ENCODE results near the gene KRT80.

Gene KRT80

DNA sequence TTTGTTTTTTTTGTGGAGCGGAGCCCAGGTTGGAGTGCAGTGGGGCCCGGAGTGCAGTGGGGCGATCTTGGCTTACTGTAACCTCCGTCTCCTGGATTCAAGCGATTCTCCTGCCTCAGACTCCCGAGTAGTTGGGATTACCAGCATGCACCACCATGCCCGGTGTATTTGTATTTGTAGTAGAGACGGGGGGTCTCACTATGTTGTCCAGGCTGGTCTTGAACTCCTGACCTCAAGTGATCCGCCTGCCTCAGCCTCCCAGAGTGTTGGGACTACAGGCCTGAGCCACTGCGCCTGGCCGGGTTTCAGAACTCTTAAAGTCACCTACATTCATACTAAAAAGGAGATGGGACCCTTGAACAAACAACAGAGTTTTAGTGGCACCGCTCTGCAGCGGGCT, 52.7 kb downstream of the KRT80 start:
- Histone ChIP-seq H3K27me3 (ENCODE audit: low read depth, low read length) (no peaks in the 10 kb centered on the region), H3K36me3 (ENCODE audit: control insufficient read depth in 1 of 2, insufficient read depth in 2 of 2, low read length in 2 of 2) (no peaks in the 10 kb centered on the region), H3K9me3 (ENCODE audit: control insufficient read depth in 1 of 2, low read length in 2 of 2) (no peaks in the 10 kb centered on the region), H3K4me3 (ENCODE audit: low read depth in 1 of 2, low read length in 2 of 2) (no peak overlapping the region), H3K27ac (ENCODE audit: low read length) (no peak overlapping the region), H3K4me1 (ENCODE audit: control insufficient read depth in 1 of 2, insufficient read depth in 2 of 2, low read length in 2 of 2) (no peaks in the 10 kb centered on the region)

DNA sequence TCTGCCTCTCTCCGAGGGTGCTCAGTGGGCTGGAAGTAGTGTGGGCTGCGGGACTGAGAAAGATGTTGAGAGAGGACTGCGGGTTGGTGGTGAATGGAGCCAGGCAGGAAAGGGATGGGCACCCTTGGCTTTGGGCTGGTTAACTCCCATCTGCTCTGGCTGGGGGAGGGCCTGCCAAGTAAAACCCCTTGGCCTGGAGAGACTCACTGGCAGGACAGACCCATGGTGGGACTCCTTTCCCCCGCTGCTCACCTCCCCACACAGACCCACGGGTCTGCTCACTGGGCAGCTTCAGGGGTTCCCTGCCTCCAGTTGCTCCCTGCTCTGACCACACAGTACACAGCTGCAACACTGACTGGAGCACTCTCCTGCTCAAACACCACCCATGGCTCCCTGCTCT, 54.1 kb downstream of the KRT80 start:
- H3K27ac ChIP-seq (ENCODE audit: low read length), result no peak overlapping the region
- no peaks in the 10 kb centered on the region for H3K27me3 ChIP-seq (ENCODE audit: low read depth, low read length)
- no peaks in the 10 kb centered on the region for H3K4me1 ChIP-seq (ENCODE audit: control insufficient read depth in 1 of 2, insufficient read depth in 2 of 2, low read length in 2 of 2)
- no peak overlapping the region for H3K4me3 ChIP-seq (ENCODE audit: low read depth in 1 of 2, low read length in 2 of 2)
- no peaks in the 10 kb centered on the region for H3K36me3 ChIP-seq (ENCODE audit: control insufficient read depth in 1 of 2, insufficient read depth in 2 of 2, low read length in 2 of 2)
- H3K9me3 ChIP-seq (ENCODE audit: control insufficient read depth in 1 of 2, low read length in 2 of 2), result no peaks in the 10 kb centered on the region

- H3K27ac ChIP-seq (ENCODE audit: low read length), result no peak overlapping the region
- H3K27me3 ChIP-seq (ENCODE audit: low read depth, low read length), result no peaks in the 10 kb centered on the region
- no peaks in the 10 kb centered on the region for H3K36me3 ChIP-seq (ENCODE audit: control insufficient read depth in 1 of 2, insufficient read depth in 2 of 2, low read length in 2 of 2)
- no peaks in the 10 kb centered on the region for H3K4me1 ChIP-seq (ENCODE audit: control insufficient read depth in 1 of 2, insufficient read depth in 2 of 2, low read length in 2 of 2)
- no peaks in the 10 kb centered on the region for H3K9me3 ChIP-seq (ENCODE audit: control insufficient read depth in 1 of 2, low read length in 2 of 2)
- no peak overlapping the region for H3K4me3 ChIP-seq (ENCODE audit: low read depth in 1 of 2, low read length in 2 of 2)
Observed at GRCh38 chr12:52132754-52133161, 59.1 kb downstream of the KRT80 start.

GRCh38 chr12:52130711-52131110, 61.1 kb downstream of the KRT80 start:
- Histone ChIP-seq H3K27ac (ENCODE audit: low read length) (no peak overlapping the region), H3K27me3 (ENCODE audit: low read depth, low read length) (no peaks in the 10 kb centered on the region), H3K36me3 (ENCODE audit: control insufficient read depth in 1 of 2, insufficient read depth in 2 of 2, low read length in 2 of 2) (no peaks in the 10 kb centered on the region)

DNA sequence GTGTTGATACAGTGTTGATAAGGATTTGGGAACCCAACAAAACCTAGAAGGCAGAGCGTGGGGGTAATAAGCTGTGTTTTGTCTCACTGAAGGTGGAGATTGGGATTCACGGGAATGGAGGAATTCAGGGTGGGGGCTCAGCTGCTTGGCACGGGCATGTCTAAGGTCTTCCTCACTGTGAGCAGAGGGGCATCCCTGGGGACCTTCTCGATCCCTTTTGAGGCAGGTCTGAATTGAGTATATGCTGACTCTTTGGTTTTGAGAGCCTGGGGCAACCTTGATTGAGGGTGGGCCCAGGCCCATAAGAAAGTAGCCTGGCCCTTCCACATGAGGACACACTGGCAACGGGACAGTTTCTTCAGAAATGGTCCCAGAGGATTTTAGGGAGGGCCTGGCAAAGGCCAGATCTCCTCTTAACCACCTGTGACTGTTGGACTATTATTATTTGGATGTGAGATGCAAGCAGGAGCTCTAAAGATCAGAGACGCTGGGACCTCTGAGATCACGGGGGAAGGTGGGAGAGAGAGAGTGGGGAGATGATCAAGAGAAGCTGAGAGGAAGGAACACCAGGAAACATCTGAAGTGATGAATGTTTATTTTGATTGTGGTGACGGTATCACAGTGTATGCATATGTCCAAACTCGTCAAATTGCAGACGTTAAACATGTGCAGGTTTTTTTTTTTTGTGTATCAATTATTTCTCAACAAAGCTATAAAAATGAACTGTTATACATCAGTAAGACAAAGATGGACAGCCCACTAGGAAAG, 63.9 kb downstream of the KRT80 start:
- no peak overlapping the region for H3K27ac ChIP-seq (ENCODE audit: low read length)
- H3K9me3 ChIP-seq (ENCODE audit: control insufficient read depth in 1 of 2, low read length in 2 of 2), result no peaks in the 10 kb centered on the region
- H3K27me3 ChIP-seq (ENCODE audit: low read depth, low read length), result peaks cover 5% of the 10 kb centered on the region
- H3K4me3 ChIP-seq (ENCODE audit: low read depth in 1 of 2, low read length in 2 of 2), result no peak overlapping the region
- no peaks in the 10 kb centered on the region for H3K36me3 ChIP-seq (ENCODE audit: control insufficient read depth in 1 of 2, insufficient read depth in 2 of 2, low read length in 2 of 2)
- H3K4me1 ChIP-seq (ENCODE audit: control insufficient read depth in 1 of 2, insufficient read depth in 2 of 2, low read length in 2 of 2), result no peaks in the 10 kb centered on the region

More at GRCh38 chr12:52130711-52131110, 61.1 kb downstream of the KRT80 start:
- H3K9me3 ChIP-seq (ENCODE audit: control insufficient read depth in 1 of 2, low read length in 2 of 2), result no peaks in the 10 kb centered on the region
- no peaks in the 10 kb centered on the region for H3K4me1 ChIP-seq (ENCODE audit: control insufficient read depth in 1 of 2, insufficient read depth in 2 of 2, low read length in 2 of 2)
- no peak overlapping the region for H3K4me3 ChIP-seq (ENCODE audit: low read depth in 1 of 2, low read length in 2 of 2)

GRCh38 chr12:52126605-52127578, 64.9 kb downstream of the KRT80 start:
- H3K27ac ChIP-seq (ENCODE audit: low read length), result no peak overlapping the region
- no peak overlapping the region for H3K4me3 ChIP-seq (ENCODE audit: low read depth in 1 of 2, low read length in 2 of 2)
- H3K4me1 ChIP-seq (ENCODE audit: control insufficient read depth in 1 of 2, insufficient read depth in 2 of 2, low read length in 2 of 2), result no peaks in the 10 kb centered on the region
- H3K27me3 ChIP-seq (ENCODE audit: low read depth, low read length), result peaks cover 5% of the 10 kb centered on the region
- no peaks in the 10 kb centered on the region for H3K36me3 ChIP-seq (ENCODE audit: control insufficient read depth in 1 of 2, insufficient read depth in 2 of 2, low read length in 2 of 2)
- no peaks in the 10 kb centered on the region for H3K9me3 ChIP-seq (ENCODE audit: control insufficient read depth in 1 of 2, low read length in 2 of 2)

DNA sequence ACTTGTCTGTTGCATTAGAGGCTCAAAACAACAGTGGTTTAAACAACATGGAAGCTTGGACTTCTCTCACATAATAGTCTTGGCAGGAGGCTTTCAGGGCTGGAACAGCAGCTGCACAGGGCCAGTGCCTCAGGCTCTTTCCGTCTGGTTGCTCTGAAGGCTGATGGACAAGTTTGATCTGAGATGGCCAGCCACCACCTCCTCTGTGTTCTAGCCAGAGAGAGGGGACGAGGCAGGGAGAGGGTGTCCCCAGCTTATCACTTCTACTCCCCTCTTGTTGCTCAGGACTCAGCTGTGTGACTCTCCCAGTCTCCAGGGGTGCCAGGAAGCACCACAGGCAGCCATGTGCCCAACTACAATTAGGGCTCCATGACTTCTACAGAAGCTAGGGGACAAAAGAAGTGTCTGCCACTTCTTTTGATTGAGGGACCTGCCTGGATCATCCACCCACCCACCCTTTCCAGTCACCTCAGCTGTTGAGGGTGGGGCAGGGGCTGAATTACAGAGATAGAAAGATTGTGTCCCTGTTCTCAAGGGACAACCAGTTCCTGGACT, 65.7 kb downstream of the KRT80 start:
- peaks cover 5% of the 10 kb centered on the region for H3K27me3 ChIP-seq (ENCODE audit: low read depth, low read length)
- H3K4me3 ChIP-seq (ENCODE audit: low read depth in 1 of 2, low read length in 2 of 2), result no peak overlapping the region
- no peaks in the 10 kb centered on the region for H3K9me3 ChIP-seq (ENCODE audit: control insufficient read depth in 1 of 2, low read length in 2 of 2)
- H3K27ac ChIP-seq (ENCODE audit: low read length), result no peak overlapping the region
- H3K36me3 ChIP-seq (ENCODE audit: control insufficient read depth in 1 of 2, insufficient read depth in 2 of 2, low read length in 2 of 2), result no peaks in the 10 kb centered on the region
- no peaks in the 10 kb centered on the region for H3K4me1 ChIP-seq (ENCODE audit: control insufficient read depth in 1 of 2, insufficient read depth in 2 of 2, low read length in 2 of 2)

- Histone ChIP-seq H3K4me3 (ENCODE audit: low read depth in 1 of 2, low read length in 2 of 2) (no peak overlapping the region), H3K27me3 (ENCODE audit: low read depth, low read length) (peaks cover 5% of the 10 kb centered on the region), H3K4me1 (ENCODE audit: control insufficient read depth in 1 of 2, insufficient read depth in 2 of 2, low read length in 2 of 2) (no peaks in the 10 kb centered on the region), H3K36me3 (ENCODE audit: control insufficient read depth in 1 of 2, insufficient read depth in 2 of 2, low read length in 2 of 2) (no peaks in the 10 kb centered on the region), H3K27ac (ENCODE audit: low read length) (no peak overlapping the region), H3K9me3 (ENCODE audit: control insufficient read depth in 1 of 2, low read length in 2 of 2) (no peaks in the 10 kb centered on the region)
Observed at GRCh38 chr12:52125476-52125900, 66.3 kb downstream of the KRT80 start.

- Histone ChIP-seq H3K36me3 (ENCODE audit: control insufficient read depth in 1 of 2, insufficient read depth in 2 of 2, low read length in 2 of 2) (no peaks in the 10 kb centered on the region), H3K9me3 (ENCODE audit: control insufficient read depth in 1 of 2, low read length in 2 of 2) (no peaks in the 10 kb centered on the region), H3K4me3 (ENCODE audit: low read depth in 1 of 2, low read length in 2 of 2) (no peak overlapping the region), H3K4me1 (ENCODE audit: control insufficient read depth in 1 of 2, insufficient read depth in 2 of 2, low read length in 2 of 2) (peaks cover 0 to 4% of the 10 kb centered on the region in 2 donors), H3K27ac (ENCODE audit: low read length) (no peak overlapping the region), H3K27me3 (ENCODE audit: low read depth, low read length) (peaks cover 5% of the 10 kb centered on the region)
Observed at GRCh38 chr12:52123487-52124186, 68.2 kb downstream of the KRT80 start.

DNA sequence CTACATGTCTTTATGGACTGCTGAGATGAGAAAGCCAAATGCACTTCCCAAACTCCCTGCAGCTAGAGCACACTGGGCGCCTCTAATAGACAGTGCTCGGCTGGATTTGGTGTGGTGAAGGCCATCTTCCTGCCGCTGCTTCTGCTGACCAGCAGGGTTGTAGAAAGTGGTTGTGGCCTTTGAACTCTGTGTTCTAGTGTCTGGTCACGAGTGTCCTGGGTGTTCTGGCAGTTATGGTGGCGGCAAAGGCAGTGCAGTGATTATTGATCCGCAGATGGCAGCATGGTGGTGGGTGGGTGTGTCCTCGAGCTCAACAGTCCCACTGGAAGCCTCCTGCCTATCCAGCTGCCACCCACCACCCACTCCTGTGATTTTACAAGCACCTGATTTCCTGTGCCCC, 68.9 kb downstream of the KRT80 start:
- peaks cover 5% of the 10 kb centered on the region for H3K27me3 ChIP-seq (ENCODE audit: low read depth, low read length)
- H3K4me1 ChIP-seq (ENCODE audit: control insufficient read depth in 1 of 2, insufficient read depth in 2 of 2, low read length in 2 of 2), result peaks cover 0 to 4% of the 10 kb centered on the region in 2 donors
- no peak overlapping the region for H3K27ac ChIP-seq (ENCODE audit: low read length)
- no peak overlapping the region for H3K4me3 ChIP-seq (ENCODE audit: low read depth in 1 of 2, low read length in 2 of 2)
- H3K36me3 ChIP-seq (ENCODE audit: control insufficient read depth in 1 of 2, insufficient read depth in 2 of 2, low read length in 2 of 2), result no peaks in the 10 kb centered on the region
- no peaks in the 10 kb centered on the region for H3K9me3 ChIP-seq (ENCODE audit: control insufficient read depth in 1 of 2, low read length in 2 of 2)

DNA sequence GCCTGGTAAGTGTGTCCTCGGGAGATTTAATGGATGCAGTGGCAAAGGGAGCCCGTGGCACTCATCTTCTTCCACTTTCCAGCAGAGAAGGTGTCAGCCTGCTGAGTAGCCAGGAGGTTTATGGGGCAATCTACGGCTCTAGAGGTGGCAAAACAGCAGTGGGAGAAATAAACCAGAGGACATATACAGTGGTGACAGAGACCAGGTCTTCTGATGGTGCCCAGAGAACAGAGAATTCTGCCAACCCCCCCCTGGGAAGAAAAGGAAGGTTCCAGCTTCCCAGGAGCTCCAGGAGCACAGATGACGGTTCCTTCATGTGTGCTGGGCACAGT, 69.3 kb downstream of the KRT80 start:
- H3K4me3 ChIP-seq (ENCODE audit: low read depth in 1 of 2, low read length in 2 of 2), result no peak overlapping the region
- H3K27me3 ChIP-seq (ENCODE audit: low read depth, low read length), result peaks cover 5% of the 10 kb centered on the region
- H3K36me3 ChIP-seq (ENCODE audit: control insufficient read depth in 1 of 2, insufficient read depth in 2 of 2, low read length in 2 of 2), result no peaks in the 10 kb centered on the region
- peaks cover 0 to 4% of the 10 kb centered on the region in 2 donors for H3K4me1 ChIP-seq (ENCODE audit: control insufficient read depth in 1 of 2, insufficient read depth in 2 of 2, low read length in 2 of 2)
- no peaks in the 10 kb centered on the region for H3K9me3 ChIP-seq (ENCODE audit: control insufficient read depth in 1 of 2, low read length in 2 of 2)
- H3K27ac ChIP-seq (ENCODE audit: low read length), result no peak overlapping the region

Measured in muscle layer of duodenum (tissue), 2 donors.